Measurements from ENCODE around the gene ITGA5. TPM values are rescaled to one million over a fixed set of nuclear protein-coding genes. Genes with fewer than 3 reads are reported as not detected.
A peak's percentile ranks its signal among the peaks of the same experiment; 100 is the strongest.

ITGA5 gene
- total and polyA plus RNA-seq, 9 of the 15 experiments (the other 6 are each of a cell fraction or from before 2014, with no cell fraction given) = 9.1 to 82.1 (median 47.4) TPM

GRCh38 chr12:54357506-54358190 lies 61.4 kb downstream of the ITGA5 start:
- FAIRE-seq (no peak), DNase-seq (ENCODE audit: extremely low read depth in 1 of 4, low spot score in 3 of 4) (no peak), ATAC-seq (no peak)
- CTCF ChIA-PET (ENCODE audit: low intra/inter-chr PET ratio) = no interaction called here
- no peaks in the 10 kb centered on the region for H3K9me1 ChIP-seq (ENCODE audit: control insufficient read depth, insufficient read depth, low read length)
- H3K79me2 ChIP-seq (ENCODE audit: control insufficient read depth, insufficient read depth, low read length) = peaks cover 26% of the 10 kb centered on the region; the same call in 2 of the 3 replicates
- H3K4me2 ChIP-seq (ENCODE audit: insufficient read depth, low read length) = peak overlapping the region; percentile 99
- no peaks in the 10 kb centered on the region for H3K27me3 ChIP-seq (ENCODE audit: control insufficient read depth in 2 of 2, insufficient read depth in 2 of 2, low read length in 2 of 2)
- no peaks in the 10 kb centered on the region for H4K20me1 ChIP-seq (replicated peaks; ENCODE audit: control insufficient read depth, insufficient read depth, low read length)
- H3K4me3 ChIP-seq = peak overlapping the region; percentile 53; the same call in 1 of the 2 replicates
- H3K27ac ChIP-seq (ENCODE audit: extremely low read depth, low read depth, low read length) = peak overlapping the region; percentile 90
- no TSS peak for BruUV-seq (replicated peaks)
- peak overlapping the region; percentile 66 to 85; a peak in 3 of 4 replicates for H3K9ac ChIP-seq (ENCODE audit: insufficient read depth in 1 of 2, low read depth in 2 of 2, low read length in 2 of 2)
- WGBS (ENCODE audit: insufficient coverage, low coverage, missing lambda C conversion rate) = 22% methylated on average over 2 of the region's 2 CpGs
- peaks cover 4% of the 10 kb centered on the region; the same call in 1 of the 3 replicates for H3K36me3 ChIP-seq (ENCODE audit: control insufficient read depth, insufficient read depth, low read length)
- intact Hi-C loops (cut with micrococcal nuclease) (no loop called here), in situ Hi-C loops (cut with MboI) (no loop called here)
- H3K9me3 ChIP-seq (replicated peaks; ENCODE audit: control insufficient read depth, insufficient read depth, low read depth, low read length) = no peaks in the 10 kb centered on the region
- POLR2A ChIA-PET = interaction anchor here (0.6 to 5.8 kb wide), 18 partner anchors 8 to 1099 kb away, joined by 3 to 57 read pairs (median 7); partner anchors contain the start of genes CBX5, COPZ1 and HNRNPA1
- H2AFZ ChIP-seq (ENCODE audit: low read depth, low read length) = no peak overlapping the region
- H3K4me1 ChIP-seq (replicated peaks in 1 of 2; ENCODE audit: control insufficient read depth in 2 of 2, insufficient read depth in 2 of 2, low read length in 2 of 2) = peaks cover 45 to 57% of the 10 kb centered on the region in 2 experiments
- TF ChIP-seq RAD21 (CRISPR knock-in tag; conservative IDR thresholded peaks at IDR 0.05 in 1 of 2, IDR thresholded peaks at IDR 0.05 in 1 of 2) (no peak), CTCF (IDR thresholded peaks at IDR 0.05 in 2 of 3, conservative IDR thresholded peaks at IDR 0.05 in 1 of 3; ENCODE audit: insufficient read depth in 2 of 3, low read depth in 1 of 3, low read length in 3 of 3) (0 out of 6 replicates have a peak, but pooled peaks of 1 of the 3 experiments have one; percentile 1), GATAD2A (IDR thresholded peaks at IDR 0.05) (0 out of 2 replicates have a peak, but pooled peaks have one; percentile 44), NRF1 (conservative IDR thresholded peaks at IDR 0.05 in 1 of 2, IDR thresholded peaks at IDR 0.05 in 1 of 2) (0 out of 4 replicates have a peak, but pooled peaks of 1 of the 2 experiments have one; percentile 22), RERE (CRISPR knock-in tag; IDR thresholded peaks at IDR 0.05; ENCODE audit: borderline replicate concordance) (no peak), EGR1 (conservative IDR thresholded peaks at IDR 0.05) (0 out of 2 replicates have a peak, but pooled peaks have one; percentile 10), ZNF668 (CRISPR knock-in tag; IDR thresholded peaks at IDR 0.05) (no peak), SNRNP70 (optimal IDR thresholded peaks at IDR 0.05; ENCODE audit: low read depth, low read length) (no peak), ZNF780A (CRISPR knock-in tag; IDR thresholded peaks at IDR 0.05) (no peak), NFRKB (IDR thresholded peaks at IDR 0.05; ENCODE audit: low read depth) (no peak), TSC22D4 (tag; IDR thresholded peaks at IDR 0.05) (no peak)
- TF ChIP-seq, protein P1, sequence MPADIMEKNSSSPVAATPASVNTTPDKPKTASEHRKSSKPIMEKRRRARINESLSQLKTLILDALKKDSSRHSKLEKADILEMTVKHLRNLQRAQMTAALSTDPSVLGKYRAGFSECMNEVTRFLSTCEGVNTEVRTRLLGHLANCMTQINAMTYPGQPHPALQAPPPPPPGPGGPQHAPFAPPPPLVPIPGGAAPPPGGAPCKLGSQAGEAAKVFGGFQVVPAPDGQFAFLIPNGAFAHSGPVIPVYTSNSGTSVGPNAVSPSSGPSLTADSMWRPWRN (IDR thresholded peaks at IDR 0.05; ENCODE audit: low read depth) = no peak
- TF ChIP-seq, protein P2, sequence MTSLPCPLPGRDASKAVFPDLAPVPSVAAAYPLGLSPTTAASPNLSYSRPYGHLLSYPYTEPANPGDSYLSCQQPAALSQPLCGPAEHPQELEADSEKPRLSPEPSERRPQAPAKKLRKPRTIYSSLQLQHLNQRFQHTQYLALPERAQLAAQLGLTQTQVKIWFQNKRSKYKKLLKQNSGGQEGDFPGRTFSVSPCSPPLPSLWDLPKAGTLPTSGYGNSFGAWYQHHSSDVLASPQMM (CRISPR knock-in tag; IDR thresholded peaks at IDR 0.05) = no peak
